ENCODE data around the gene TTF2.

TTF2 gene

GRCh38 chr1:117059678-117060440 lies at the start of gene TTF2:
Gene TTF2, plus strand, starts transcription at chr1:117060326. Its CDS starts 21 bp downstream, at chr1:117060347.
- TF ChIP-seq ZNF384 (IDR thresholded peaks at IDR 0.05) = no peak
- TF ChIP-seq SUZ12 (IDR thresholded peaks at IDR 0.05) = no peak
- TF ChIP-seq TARDBP (IDR thresholded peaks at IDR 0.05) = no peak
- no peak for TF ChIP-seq NFRKB (IDR thresholded peaks at IDR 0.05)
- no peak for TF ChIP-seq LEF1 (IDR thresholded peaks at IDR 0.05; ENCODE audit: borderline replicate concordance)
- TF ChIP-seq FOXK2 (IDR thresholded peaks at IDR 0.05) = peak; percentile 48; the same call in 1 of the 2 replicates
- TF ChIP-seq FOXM1 (IDR thresholded peaks at IDR 0.05; ENCODE audit: borderline replicate concordance) = peak; percentile 93
- no peak for TF ChIP-seq ARNT (IDR thresholded peaks at IDR 0.05)
- peak; percentile 86 for TF ChIP-seq L3MBTL2 (conservative IDR thresholded peaks at IDR 0.05)
- no peak for TF ChIP-seq BHLHE40 (IDR thresholded peaks at IDR 0.05; ENCODE audit: borderline replicate concordance)
- peak; percentile 91 for TF ChIP-seq PKNOX1 (IDR thresholded peaks at IDR 0.05)
- TF ChIP-seq HDGF (IDR thresholded peaks at IDR 0.05; ENCODE audit: borderline replicate concordance) = no peak
- peak; percentile 56 for TF ChIP-seq SP1 (IDR thresholded peaks at IDR 0.05)
- TF ChIP-seq FOXA1 (IDR thresholded peaks at IDR 0.05) = no peak
- TF ChIP-seq ELF4 (IDR thresholded peaks at IDR 0.05) = peak; percentile 55
- no peak for TF ChIP-seq CTBP1 (IDR thresholded peaks at IDR 0.05; ENCODE audit: borderline replicate concordance)
- POLR2A ChIA-PET = interaction anchor here (0.6 to 2.3 kb wide), 59 partner anchors 8 to 820 kb away, joined by 3 to 16 read pairs (median 4); partner anchors contain the start of genes CD2, CD58, IGSF3 and MAN1A2
- peak; percentile 98 for DNase-seq (ENCODE audit: extremely low spot score)
- CTCF ChIA-PET = interaction anchor here (0.5 to 1.3 kb wide), 5 partner anchors 8 to 335 kb away, joined by 3 to 5 read pairs (median 4); no protein-coding TSS in a partner anchor

GRCh38 chr1:117011334-117011733 lies 48.8 kb upstream of the TTF2 start:
- ChIA-PET POLR2A (no interaction called here), CTCF (no interaction called here)
- TF ChIP-seq LEF1 (IDR thresholded peaks at IDR 0.05; ENCODE audit: borderline replicate concordance) = no peak
- no peak for TF ChIP-seq FOXM1 (IDR thresholded peaks at IDR 0.05; ENCODE audit: borderline replicate concordance)
- no peak for TF ChIP-seq FOXA1 (IDR thresholded peaks at IDR 0.05)
- TF ChIP-seq SUZ12 (IDR thresholded peaks at IDR 0.05) = no peak
- TF ChIP-seq NFRKB (IDR thresholded peaks at IDR 0.05) = no peak
- TF ChIP-seq HDGF (IDR thresholded peaks at IDR 0.05; ENCODE audit: borderline replicate concordance) = no peak
- no peak for TF ChIP-seq ARNT (IDR thresholded peaks at IDR 0.05)
- no peak for TF ChIP-seq L3MBTL2 (conservative IDR thresholded peaks at IDR 0.05)
- TF ChIP-seq ZNF384 (IDR thresholded peaks at IDR 0.05) = no peak
- TF ChIP-seq BHLHE40 (IDR thresholded peaks at IDR 0.05; ENCODE audit: borderline replicate concordance) = no peak
- TF ChIP-seq TARDBP (IDR thresholded peaks at IDR 0.05) = no peak
- TF ChIP-seq SP1 (IDR thresholded peaks at IDR 0.05) = no peak
- TF ChIP-seq FOXK2 (IDR thresholded peaks at IDR 0.05) = no peak
- no peak for TF ChIP-seq PKNOX1 (IDR thresholded peaks at IDR 0.05)
- TF ChIP-seq CTBP1 (IDR thresholded peaks at IDR 0.05; ENCODE audit: borderline replicate concordance) = no peak
- no peak for TF ChIP-seq ELF4 (IDR thresholded peaks at IDR 0.05)
- DNase-seq (ENCODE audit: extremely low spot score) = no peak

GRCh38 chr1:117013309-117013858 lies 46.7 kb upstream of the TTF2 start:
- POLR2A ChIA-PET = no interaction called here
- CTCF ChIA-PET = interaction anchor here (0.7 kb wide), 1 partner anchor 158 kb away, joined by 3 read pairs; no protein-coding TSS in a partner anchor
- TF ChIP-seq FOXM1 (IDR thresholded peaks at IDR 0.05; ENCODE audit: borderline replicate concordance) (no peak), PKNOX1 (IDR thresholded peaks at IDR 0.05) (no peak), SUZ12 (IDR thresholded peaks at IDR 0.05) (no peak), TARDBP (IDR thresholded peaks at IDR 0.05) (no peak), LEF1 (IDR thresholded peaks at IDR 0.05; ENCODE audit: borderline replicate concordance) (no peak), L3MBTL2 (conservative IDR thresholded peaks at IDR 0.05) (no peak), NFRKB (IDR thresholded peaks at IDR 0.05) (no peak), FOXA1 (IDR thresholded peaks at IDR 0.05) (no peak), CTBP1 (IDR thresholded peaks at IDR 0.05; ENCODE audit: borderline replicate concordance) (no peak), FOXK2 (IDR thresholded peaks at IDR 0.05) (no peak), BHLHE40 (IDR thresholded peaks at IDR 0.05; ENCODE audit: borderline replicate concordance) (no peak), HDGF (IDR thresholded peaks at IDR 0.05; ENCODE audit: borderline replicate concordance) (no peak), ELF4 (IDR thresholded peaks at IDR 0.05) (no peak)
- DNase-seq (ENCODE audit: extremely low spot score) = no peak

GRCh38 chr1:117014209-117014608 lies 45.9 kb upstream of the TTF2 start:
- DNase-seq (ENCODE audit: extremely low spot score) = no peak
- CTCF ChIA-PET = interaction anchor here (0.7 kb wide), 1 partner anchor 158 kb away, joined by 3 read pairs; no protein-coding TSS in a partner anchor
- TF ChIP-seq SP1 (IDR thresholded peaks at IDR 0.05) = no peak
- no peak for TF ChIP-seq ARNT (IDR thresholded peaks at IDR 0.05)
- no peak for TF ChIP-seq PKNOX1 (IDR thresholded peaks at IDR 0.05)
- TF ChIP-seq LEF1 (IDR thresholded peaks at IDR 0.05; ENCODE audit: borderline replicate concordance) = no peak
- no peak for TF ChIP-seq BHLHE40 (IDR thresholded peaks at IDR 0.05; ENCODE audit: borderline replicate concordance)
- no peak for TF ChIP-seq CTBP1 (IDR thresholded peaks at IDR 0.05; ENCODE audit: borderline replicate concordance)
- no peak for TF ChIP-seq ZNF384 (IDR thresholded peaks at IDR 0.05)
- TF ChIP-seq FOXK2 (IDR thresholded peaks at IDR 0.05) = no peak
- POLR2A ChIA-PET = no interaction called here

GRCh38 chr1:117015724-117016123 lies 44.4 kb upstream of the TTF2 start:
- POLR2A ChIA-PET = no interaction called here
- no peak for TF ChIP-seq HDGF (IDR thresholded peaks at IDR 0.05; ENCODE audit: borderline replicate concordance)
- no peak for TF ChIP-seq L3MBTL2 (conservative IDR thresholded peaks at IDR 0.05)
- TF ChIP-seq ZNF384 (IDR thresholded peaks at IDR 0.05) = no peak
- TF ChIP-seq FOXK2 (IDR thresholded peaks at IDR 0.05) = no peak
- no peak for TF ChIP-seq FOXM1 (IDR thresholded peaks at IDR 0.05; ENCODE audit: borderline replicate concordance)
- TF ChIP-seq SUZ12 (IDR thresholded peaks at IDR 0.05) = no peak
- no peak for TF ChIP-seq BHLHE40 (IDR thresholded peaks at IDR 0.05; ENCODE audit: borderline replicate concordance)
- TF ChIP-seq TARDBP (IDR thresholded peaks at IDR 0.05) = no peak
- TF ChIP-seq CTBP1 (IDR thresholded peaks at IDR 0.05; ENCODE audit: borderline replicate concordance) = no peak
- no peak for TF ChIP-seq FOXA1 (IDR thresholded peaks at IDR 0.05)
- TF ChIP-seq SP1 (IDR thresholded peaks at IDR 0.05) = no peak
- TF ChIP-seq ELF4 (IDR thresholded peaks at IDR 0.05) = no peak
- TF ChIP-seq NFRKB (IDR thresholded peaks at IDR 0.05) = no peak
- no peak for TF ChIP-seq ARNT (IDR thresholded peaks at IDR 0.05)
- no peak for TF ChIP-seq PKNOX1 (IDR thresholded peaks at IDR 0.05)

More at GRCh38 chr1:117015724-117016123, 44.4 kb upstream of the TTF2 start:
- no peak for DNase-seq (ENCODE audit: extremely low spot score)
- CTCF ChIA-PET = no interaction called here
